ENCODE measurements around the gene TTC19. TPM values are rescaled to one million over a fixed set of nuclear protein-coding genes. Genes with fewer than 3 reads are reported as not detected.

Gene TTC19
- total and polyA plus RNA-seq, 2 experiments from 2014 or later: 31.8 to 46.5 TPM

- no peak overlapping the region for H2AFZ ChIP-seq
- DNase-seq (ENCODE audit: low spot score): no peak
- no peak overlapping the region for H3K4me2 ChIP-seq
- H3K9me3 ChIP-seq (ENCODE audit: low read depth): no peaks in the 10 kb centered on the region
- WGBS (ENCODE audit: low lambda C conversion rate, missing lambda C conversion rate): 96% methylated on average over 2 of the region's 2 CpGs
- no peaks in the 10 kb centered on the region for H3K9me2 ChIP-seq (replicated peaks; ENCODE audit: insufficient read depth)
- no peaks in the 10 kb centered on the region for H3K27me3 ChIP-seq
- no peaks in the 10 kb centered on the region for H3K79me2 ChIP-seq
- H3K36me3 ChIP-seq (replicated peaks; ENCODE audit: insufficient read depth, low read depth): no peaks in the 10 kb centered on the region
- H3K4me3 ChIP-seq: no peak overlapping the region
- no peaks in the 10 kb centered on the region for H4K20me1 ChIP-seq (ENCODE audit: insufficient read depth, poor library complexity, severe bottlenecking)
- H3K27ac ChIP-seq: no peak overlapping the region
- no peaks in the 10 kb centered on the region for H3K4me1 ChIP-seq (ENCODE audit: insufficient read depth)
- TF ChIP-seq EZH2phosphoT487 (IDR thresholded peaks at IDR 0.05; ENCODE audit: low read depth, severe bottlenecking, unreplicated experiment) (no peak), EZH2 (IDR thresholded peaks at IDR 0.05; ENCODE audit: borderline replicate concordance) (no peak), CTCF (IDR thresholded peaks at IDR 0.05; ENCODE audit: poor library complexity) (no peak)
Observed at GRCh38 chr17:16036261-16036660, 36.6 kb downstream of the TTC19 start.

GRCh38 chr17:16037636-16038035 lies 38.0 kb downstream of the TTC19 start:
- H4K20me1 ChIP-seq (ENCODE audit: insufficient read depth, poor library complexity, severe bottlenecking): no peaks in the 10 kb centered on the region
- no peak for DNase-seq (ENCODE audit: low spot score)
- no peaks in the 10 kb centered on the region for H3K36me3 ChIP-seq (replicated peaks; ENCODE audit: insufficient read depth, low read depth)
- H3K27me3 ChIP-seq: no peaks in the 10 kb centered on the region
- H2AFZ ChIP-seq: no peak overlapping the region
- peak overlapping the region; percentile 14 for H3K27ac ChIP-seq
- H3K4me3 ChIP-seq: no peak overlapping the region
- H3K4me1 ChIP-seq (ENCODE audit: insufficient read depth): no peaks in the 10 kb centered on the region
- no peaks in the 10 kb centered on the region for H3K9me2 ChIP-seq (replicated peaks; ENCODE audit: insufficient read depth)
- H3K79me2 ChIP-seq: no peaks in the 10 kb centered on the region
- H3K9me3 ChIP-seq (ENCODE audit: low read depth): no peaks in the 10 kb centered on the region
- no peak overlapping the region for H3K4me2 ChIP-seq
- no peak for TF ChIP-seq EZH2phosphoT487 (IDR thresholded peaks at IDR 0.05; ENCODE audit: low read depth, severe bottlenecking, unreplicated experiment)
- TF ChIP-seq EZH2 (IDR thresholded peaks at IDR 0.05; ENCODE audit: borderline replicate concordance): no peak
- no peak for TF ChIP-seq CTCF (IDR thresholded peaks at IDR 0.05; ENCODE audit: poor library complexity)

- H3K4me2 ChIP-seq: no peak overlapping the region
- H3K9me3 ChIP-seq (ENCODE audit: low read depth): no peaks in the 10 kb centered on the region
Observed at GRCh38 chr17:16040710-16041251, 41.2 kb downstream of the TTC19 start.

More at GRCh38 chr17:16040710-16041251, 41.2 kb downstream of the TTC19 start:
- Histone ChIP-seq H4K20me1 (ENCODE audit: insufficient read depth, poor library complexity, severe bottlenecking) (no peaks in the 10 kb centered on the region), H3K36me3 (replicated peaks; ENCODE audit: insufficient read depth, low read depth) (no peaks in the 10 kb centered on the region), H3K27ac (peak overlapping the region; percentile 56), H3K9me2 (replicated peaks; ENCODE audit: insufficient read depth) (no peaks in the 10 kb centered on the region), H3K27me3 (no peaks in the 10 kb centered on the region), H3K4me1 (ENCODE audit: insufficient read depth) (no peaks in the 10 kb centered on the region), H2AFZ (no peak overlapping the region), H3K79me2 (no peaks in the 10 kb centered on the region), H3K4me3 (no peak overlapping the region)
- 72% methylated on average over 4 of the region's 4 CpGs for WGBS (ENCODE audit: low lambda C conversion rate, missing lambda C conversion rate)
- DNase-seq (ENCODE audit: low spot score): peak; percentile 72
- no peak for TF ChIP-seq CTCF (IDR thresholded peaks at IDR 0.05; ENCODE audit: poor library complexity)
- TF ChIP-seq EZH2phosphoT487 (IDR thresholded peaks at IDR 0.05; ENCODE audit: low read depth, severe bottlenecking, unreplicated experiment): no peak
- TF ChIP-seq EZH2 (IDR thresholded peaks at IDR 0.05; ENCODE audit: borderline replicate concordance): no peak
